Measurements from ENCODE around the gene SLC38A1.

DNA sequence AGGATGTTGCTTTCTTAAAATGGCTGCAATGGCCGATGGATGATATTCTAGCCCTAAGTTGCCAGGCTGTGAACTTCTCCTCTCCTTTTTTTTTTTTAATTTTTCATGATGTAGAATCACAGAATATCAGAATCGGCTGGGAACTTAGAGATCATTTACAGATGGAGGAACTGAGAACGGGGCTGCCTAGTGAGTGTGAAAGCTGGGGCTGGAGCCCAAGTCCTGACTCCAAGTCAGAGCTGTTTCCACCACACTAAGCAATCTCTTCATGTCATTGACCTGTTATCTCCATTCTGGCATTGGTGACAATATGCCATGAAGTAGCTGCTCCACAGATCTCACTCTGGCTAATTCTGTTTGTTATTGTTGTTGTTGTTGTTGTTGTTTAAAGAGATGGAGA is 121.7 kb downstream of the SLC38A1 start:
- TF ChIP-seq RAD21 (IDR thresholded peaks at IDR 0.05; ENCODE audit: low read depth): no peak
- TF ChIP-seq TCF12 (IDR thresholded peaks at IDR 0.05; ENCODE audit: low read depth): no peak
- no peak for TF ChIP-seq FOXM1 (IDR thresholded peaks at IDR 0.05; ENCODE audit: borderline replicate concordance, low read depth)
- no peak for TF ChIP-seq EGR1 (IDR thresholded peaks at IDR 0.05)

Data from Ishikawa (cell line).